ENCODE data around the gene SNTG2.

Gene SNTG2

DNA sequence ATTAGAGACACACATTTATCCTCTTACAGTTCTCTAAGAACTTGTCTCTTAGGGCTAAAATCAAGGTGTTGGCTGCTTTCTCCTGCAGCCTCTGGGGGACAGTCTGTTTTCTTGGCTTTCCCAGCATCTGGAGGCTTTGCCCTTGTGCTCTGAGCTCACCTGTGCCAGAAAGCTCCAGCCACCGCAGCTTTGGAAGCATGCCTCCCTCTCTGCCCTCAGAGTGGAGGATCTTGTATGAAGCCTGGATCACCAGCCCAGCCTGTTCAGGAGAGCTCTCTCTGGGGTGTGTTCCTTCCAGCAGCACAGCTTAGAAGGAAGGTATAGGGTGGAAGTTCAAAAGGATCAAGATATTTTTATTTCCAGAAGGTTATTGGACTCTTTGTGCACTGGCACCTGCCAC, 409.5 kb downstream of the SNTG2 start:
- no peak overlapping the region for H3K27ac ChIP-seq
- TF ChIP-seq ZFX (IDR thresholded peaks at IDR 0.05; ENCODE audit: borderline replicate concordance) = no peak
- TF ChIP-seq, protein P1, sequence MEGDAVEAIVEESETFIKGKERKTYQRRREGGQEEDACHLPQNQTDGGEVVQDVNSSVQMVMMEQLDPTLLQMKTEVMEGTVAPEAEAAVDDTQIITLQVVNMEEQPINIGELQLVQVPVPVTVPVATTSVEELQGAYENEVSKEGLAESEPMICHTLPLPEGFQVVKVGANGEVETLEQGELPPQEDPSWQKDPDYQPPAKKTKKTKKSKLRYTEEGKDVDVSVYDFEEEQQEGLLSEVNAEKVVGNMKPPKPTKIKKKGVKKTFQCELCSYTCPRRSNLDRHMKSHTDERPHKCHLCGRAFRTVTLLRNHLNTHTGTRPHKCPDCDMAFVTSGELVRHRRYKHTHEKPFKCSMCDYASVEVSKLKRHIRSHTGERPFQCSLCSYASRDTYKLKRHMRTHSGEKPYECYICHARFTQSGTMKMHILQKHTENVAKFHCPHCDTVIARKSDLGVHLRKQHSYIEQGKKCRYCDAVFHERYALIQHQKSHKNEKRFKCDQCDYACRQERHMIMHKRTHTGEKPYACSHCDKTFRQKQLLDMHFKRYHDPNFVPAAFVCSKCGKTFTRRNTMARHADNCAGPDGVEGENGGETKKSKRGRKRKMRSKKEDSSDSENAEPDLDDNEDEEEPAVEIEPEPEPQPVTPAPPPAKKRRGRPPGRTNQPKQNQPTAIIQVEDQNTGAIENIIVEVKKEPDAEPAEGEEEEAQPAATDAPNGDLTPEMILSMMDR (IDR thresholded peaks at IDR 0.05) = no peak

DNA sequence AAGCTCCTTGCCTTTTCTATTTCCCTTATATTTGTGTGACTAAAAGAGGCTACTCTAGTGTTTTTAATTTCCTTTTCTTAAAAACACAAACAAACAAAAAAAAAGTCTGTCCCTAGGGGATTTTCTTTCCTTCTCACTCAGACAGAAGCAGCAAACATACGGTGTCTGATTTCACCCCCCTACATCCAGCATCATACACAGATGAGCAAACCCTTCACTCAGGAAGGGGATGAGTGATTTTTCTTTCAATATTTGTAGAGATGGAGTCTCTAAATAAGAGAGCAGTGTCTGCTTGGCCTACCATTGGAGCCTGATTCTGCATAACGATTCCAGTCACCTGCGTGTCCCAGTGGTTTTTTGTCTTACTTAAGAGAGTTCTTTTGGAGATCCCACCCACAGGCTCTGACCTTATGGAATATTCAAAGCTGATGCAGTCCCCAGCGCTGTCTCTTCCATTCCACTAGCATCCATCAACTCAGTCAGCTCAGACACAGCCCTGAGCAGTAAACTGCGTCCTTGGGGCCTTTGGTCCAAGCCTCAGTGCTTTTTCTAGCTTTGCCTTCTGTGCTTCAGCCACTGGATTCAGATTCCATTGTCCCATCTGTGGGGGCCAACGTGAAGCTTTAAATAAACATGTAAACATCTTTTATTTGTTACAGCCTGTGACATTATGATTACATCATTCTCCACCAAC, 410.1 kb downstream of the SNTG2 start:
- H3K27ac ChIP-seq = no peak overlapping the region
- TF ChIP-seq, protein P1 (IDR thresholded peaks at IDR 0.05) = no peak
- no peak for TF ChIP-seq ZFX (IDR thresholded peaks at IDR 0.05; ENCODE audit: borderline replicate concordance)

DNA sequence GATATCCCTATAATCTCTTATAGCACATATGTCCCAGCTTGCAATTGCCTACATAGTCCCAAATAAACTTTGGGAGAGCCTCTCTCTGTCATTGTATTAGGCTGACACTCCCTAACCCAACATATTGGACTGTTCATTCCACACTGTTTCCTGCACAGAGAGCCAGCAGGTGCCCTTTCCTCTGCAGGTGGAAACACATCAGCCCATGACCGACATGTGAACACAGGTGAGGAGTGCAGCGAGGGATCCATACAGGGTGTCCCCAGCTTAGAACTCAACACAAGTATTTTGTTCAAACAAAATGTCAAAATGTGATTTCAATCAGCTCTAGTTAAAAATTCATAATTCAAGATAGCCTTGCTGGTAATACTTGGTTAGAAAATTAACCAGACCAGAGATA, 412.7 kb downstream of the SNTG2 start:
- TF ChIP-seq, protein P1 (IDR thresholded peaks at IDR 0.05) = no peak
- TF ChIP-seq ZFX (IDR thresholded peaks at IDR 0.05; ENCODE audit: borderline replicate concordance) = no peak

DNA sequence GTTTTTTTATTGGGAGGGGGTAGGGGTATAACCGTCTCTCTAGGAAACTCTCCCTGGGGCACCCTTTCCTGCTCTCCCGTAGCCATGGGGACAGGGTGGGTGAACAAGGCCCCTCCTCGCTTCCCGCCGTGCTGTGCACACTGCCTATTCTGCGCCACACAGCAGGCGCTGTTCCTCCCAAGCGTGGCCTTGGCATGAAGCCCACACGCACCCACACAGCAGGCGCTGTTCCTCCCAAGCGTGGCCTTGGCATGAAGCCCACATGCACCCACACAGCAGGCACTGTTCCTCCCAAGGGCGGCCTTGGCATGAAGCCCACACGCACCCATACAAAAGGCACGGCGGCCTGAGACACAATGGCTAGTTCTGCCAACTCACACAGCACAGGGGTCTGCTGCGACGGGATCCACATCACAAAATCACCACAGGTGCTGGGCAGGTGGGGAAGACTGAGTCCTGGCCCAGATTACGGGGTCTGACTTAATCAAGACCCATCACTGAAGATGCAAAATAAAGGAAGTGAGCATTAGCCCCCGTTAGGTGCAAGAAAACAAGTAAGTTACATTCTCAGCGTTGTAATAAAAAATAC, 416.0 kb downstream of the SNTG2 start:
- no peak overlapping the region for H3K27ac ChIP-seq
- TF ChIP-seq, protein P1 (IDR thresholded peaks at IDR 0.05) = no peak
- TF ChIP-seq ZFX (IDR thresholded peaks at IDR 0.05; ENCODE audit: borderline replicate concordance) = no peak

More for the DNA sequence above, 412.7 kb downstream of the SNTG2 start:
- no peak overlapping the region for H3K27ac ChIP-seq

DNA sequence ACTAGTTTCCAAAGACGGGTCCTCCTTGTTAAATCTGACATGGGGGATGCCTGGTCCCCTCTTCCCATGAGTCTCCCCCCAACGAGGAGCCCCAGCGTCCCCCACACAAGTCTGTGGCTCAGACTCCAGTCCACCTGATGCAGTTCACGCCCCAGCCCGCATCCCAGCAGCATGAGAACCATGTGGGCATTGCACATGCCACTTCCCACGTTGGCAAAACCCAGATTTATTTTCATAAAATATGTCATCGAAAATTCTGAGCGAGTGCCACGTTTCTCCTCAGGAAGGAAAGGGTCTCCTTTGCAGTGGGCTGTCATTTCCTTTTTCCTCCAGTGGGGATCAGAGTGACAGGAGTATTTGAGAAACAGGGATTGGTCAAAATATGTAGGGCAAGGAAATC, 417.0 kb downstream of the SNTG2 start:
- no peak for TF ChIP-seq ZFX (IDR thresholded peaks at IDR 0.05; ENCODE audit: borderline replicate concordance)
- TF ChIP-seq, protein P1 (IDR thresholded peaks at IDR 0.05) = no peak
- H3K27ac ChIP-seq = no peak overlapping the region

DNA sequence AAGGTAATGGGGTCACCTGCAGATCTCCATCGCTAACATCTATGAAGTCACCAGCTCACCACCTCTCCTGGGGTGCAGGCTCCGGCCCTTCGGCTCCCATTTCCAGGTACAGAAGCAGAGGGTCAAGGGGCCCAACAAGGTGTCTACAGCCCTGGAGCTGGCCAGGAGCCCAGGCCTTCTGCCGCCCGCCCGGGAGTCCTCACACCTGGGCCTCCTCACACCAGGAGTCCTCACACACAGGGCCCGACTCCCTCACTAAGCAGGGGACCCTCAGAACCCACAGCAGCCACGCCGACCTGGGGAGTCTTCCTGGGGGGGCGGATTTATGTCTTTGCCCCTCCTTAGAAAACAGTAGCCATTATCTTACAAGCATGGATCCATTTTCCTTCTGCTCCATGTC, 419.3 kb downstream of the SNTG2 start:
- TF ChIP-seq ZFX (IDR thresholded peaks at IDR 0.05; ENCODE audit: borderline replicate concordance) = no peak
- H3K27ac ChIP-seq = no peak overlapping the region

DNA sequence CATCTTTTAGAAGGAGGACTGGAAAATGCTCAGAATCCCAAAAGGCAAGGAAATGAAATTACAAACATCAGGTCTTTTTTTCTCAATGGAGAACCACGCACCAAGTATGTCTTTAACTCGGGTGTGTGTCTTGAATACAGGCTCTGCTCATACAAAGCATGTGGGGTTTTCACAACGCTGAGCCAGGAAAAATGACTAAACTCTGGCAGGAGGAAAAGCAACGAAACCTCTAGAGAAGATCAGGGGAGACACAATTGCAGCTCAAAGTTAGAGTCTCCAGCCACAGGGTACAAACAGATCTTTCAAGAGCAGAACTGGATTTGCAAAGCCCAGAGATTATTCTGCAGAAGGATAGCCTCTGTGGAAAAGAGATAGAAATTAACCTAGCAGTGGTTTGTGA, 419.8 kb downstream of the SNTG2 start:
- TF ChIP-seq, protein P1 (IDR thresholded peaks at IDR 0.05) = no peak
- no peak for TF ChIP-seq ZFX (IDR thresholded peaks at IDR 0.05; ENCODE audit: borderline replicate concordance)
- H3K27ac ChIP-seq = no peak overlapping the region

Data from 22Rv1 (cell line).